A673 (cell line): ENCODE data around the gene OASL. TPM values are rescaled to one million over a fixed set of nuclear protein-coding genes. Genes with fewer than 3 reads are reported as not detected.

Experiments used
- BruUV-seq: library from RNA; stranded (reverse); fragments of 400-500 nt; replicated peaks from 2 replicates; lab custom pipeline; 2021; lab: Mats Ljungman, UMichigan
- CTCF ChIA-PET: fragments of 300-600 bp; sonication (Branson Sonifier 250); formaldehyde crosslinking; loops from one replicate; lab custom pipeline; 2022; ENCODE audit warnings: antibody characterized with exemption; lab: Charles Lee
- POLR2A ChIA-PET: fragments of 300-600 bp; sonication (Branson Sonifier 250); formaldehyde crosslinking; loops from one replicate; lab custom pipeline; 2022; ENCODE audit warnings: antibody characterized with exemption; ENCODE audit not compliant: low non-redundant PET; lab: Charles Lee
- DNase-seq: peaks from one replicate; pipeline ENCODE4 v3.0.0-alpha.2; 2015; ENCODE audit warnings: low spot score
- H3K27ac ChIP-seq: fragments of 200-600 bp; sonication (generic); 2 replicates; pipeline ENCODE4 v1.5.1; 2016; ENCODE audit warnings: mixed run types, low read depth, mild to moderate bottlenecking, mixed read lengths, antibody characterized with exemption, low read length; ENCODE audit not compliant: poor library complexity, severe bottlenecking
- H3K27me3 ChIP-seq: fragments of 200-600 bp; sonication (generic); replicated peaks from 2 replicates; pipeline ENCODE4 v1.6.1; 2017; ENCODE audit warnings: mixed run types, low read depth, mild to moderate bottlenecking, mixed read lengths, antibody characterized with exemption, low read length; ENCODE audit not compliant: insufficient read depth, poor library complexity
- H3K36me3 ChIP-seq: fragments of 200-600 bp; sonication (generic); 2 replicates; pipeline ENCODE4 v1.6.1; 2016; ENCODE audit warnings: mixed run types, mild to moderate bottlenecking, mixed read lengths, antibody characterized with exemption, low read length; ENCODE audit not compliant: insufficient read depth, poor library complexity, severe bottlenecking
- H3K4me1 ChIP-seq: fragments of 200-600 bp; sonication (generic); 2 replicates; pipeline ENCODE4 v1.6.1; 2017; ENCODE audit warnings: mixed run types, mild to moderate bottlenecking, mixed read lengths, antibody characterized with exemption, low read length; ENCODE audit not compliant: insufficient read depth, poor library complexity, severe bottlenecking
- H3K4me3 ChIP-seq: fragments of 200-600 bp; sonication (generic); 2 replicates; pipeline ENCODE4 v1.5.1; 2016; ENCODE audit warnings: low read depth, mixed run types, mild to moderate bottlenecking, mixed read lengths, low read length; ENCODE audit not compliant: poor library complexity, severe bottlenecking
- H3K9me3 ChIP-seq: fragments of 200-600 bp; sonication (generic); 2 replicates; pipeline ENCODE4 v1.6.1; 2016; ENCODE audit warnings: mixed run types, low read depth, mild to moderate bottlenecking, mixed read lengths, antibody characterized with exemption, low read length; ENCODE audit not compliant: poor library complexity, severe bottlenecking
- EZH2 ChIP-seq: fragments of 200-600 bp; sonication (generic); IDR thresholded peaks from 2 replicates; pipeline ENCODE4 v1.6.1; 2017; ENCODE audit warnings: borderline replicate concordance, low read depth, mild to moderate bottlenecking, mixed read lengths, antibody characterized with exemption, low read length; ENCODE audit not compliant: poor library complexity, severe bottlenecking
- intact Hi-C: fragments of 100-400 bp; cut with micrococcal nuclease; formaldehyde crosslinking; loops from one replicate; pipeline ENCODE4 v1.10.0; 2022; ENCODE audit not compliant: unreplicated experiment
- total RNA-seq: library from RNA; stranded (reverse); gene quantifications from 2 replicates; pipeline ENCODE4 v1.2.3, GENCODE V29; 2021
- TF ChIP-seq, protein P1 (sequence below): fragments of 300-800, 200-600 bp; sonication (generic); conservative IDR thresholded peaks from 2 replicates; pipeline ENCODE4 v1.5.1; 2017; ENCODE audit warnings: low read depth, mild to moderate bottlenecking, antibody characterized with exemption, low read length, moderate library complexity, mixed read lengths

The OASL gene
- total RNA-seq, 1 experiment from 2014 or later: 0.73 TPM

DNA sequence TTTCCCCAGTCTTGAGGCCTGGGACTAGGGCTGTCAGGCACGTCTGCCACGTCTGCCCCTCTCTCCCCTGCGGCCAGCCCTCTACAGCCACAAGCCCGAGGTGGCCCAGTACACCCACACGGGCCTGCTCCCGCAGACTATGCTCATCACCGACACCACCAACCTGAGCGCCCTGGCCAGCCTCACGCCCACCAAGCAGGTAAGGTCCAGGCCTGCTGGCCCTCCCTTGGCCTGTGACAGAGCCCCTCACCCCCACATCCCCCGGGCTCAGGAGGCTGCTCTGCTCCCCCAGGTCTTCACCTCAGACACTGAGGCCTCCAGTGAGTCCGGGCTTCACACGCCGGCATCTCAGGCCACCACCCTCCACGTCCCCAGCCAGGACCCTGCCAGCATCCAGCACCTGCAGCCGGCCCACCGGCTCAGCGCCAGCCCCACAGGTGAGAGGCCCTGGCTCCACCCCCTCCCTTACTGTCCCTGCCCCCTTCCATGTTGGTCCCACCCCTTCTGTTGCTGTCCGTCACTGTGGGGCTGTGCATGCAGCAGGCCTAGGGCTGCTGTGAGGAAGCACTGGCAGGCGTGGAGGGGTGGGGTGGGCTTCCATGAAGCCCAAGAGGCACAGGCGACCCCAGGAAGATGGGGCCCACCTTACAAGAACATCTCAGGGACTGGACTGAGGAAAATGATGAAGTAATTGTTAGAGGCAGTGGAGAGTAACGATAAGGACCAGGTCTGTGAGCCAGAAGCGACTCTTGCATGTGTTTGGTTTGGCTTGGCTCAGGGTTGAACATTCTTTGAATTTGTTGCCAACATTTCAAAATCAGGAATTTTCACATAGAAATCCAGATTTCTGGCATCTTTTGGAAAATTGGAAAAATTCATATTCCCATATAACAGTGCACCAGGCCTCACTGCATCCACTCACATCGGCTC, 39.6 kb downstream of the OASL start:
- CTCF ChIA-PET: no interaction called here
- TF ChIP-seq EZH2: no peak
- TF ChIP-seq, protein P1, sequence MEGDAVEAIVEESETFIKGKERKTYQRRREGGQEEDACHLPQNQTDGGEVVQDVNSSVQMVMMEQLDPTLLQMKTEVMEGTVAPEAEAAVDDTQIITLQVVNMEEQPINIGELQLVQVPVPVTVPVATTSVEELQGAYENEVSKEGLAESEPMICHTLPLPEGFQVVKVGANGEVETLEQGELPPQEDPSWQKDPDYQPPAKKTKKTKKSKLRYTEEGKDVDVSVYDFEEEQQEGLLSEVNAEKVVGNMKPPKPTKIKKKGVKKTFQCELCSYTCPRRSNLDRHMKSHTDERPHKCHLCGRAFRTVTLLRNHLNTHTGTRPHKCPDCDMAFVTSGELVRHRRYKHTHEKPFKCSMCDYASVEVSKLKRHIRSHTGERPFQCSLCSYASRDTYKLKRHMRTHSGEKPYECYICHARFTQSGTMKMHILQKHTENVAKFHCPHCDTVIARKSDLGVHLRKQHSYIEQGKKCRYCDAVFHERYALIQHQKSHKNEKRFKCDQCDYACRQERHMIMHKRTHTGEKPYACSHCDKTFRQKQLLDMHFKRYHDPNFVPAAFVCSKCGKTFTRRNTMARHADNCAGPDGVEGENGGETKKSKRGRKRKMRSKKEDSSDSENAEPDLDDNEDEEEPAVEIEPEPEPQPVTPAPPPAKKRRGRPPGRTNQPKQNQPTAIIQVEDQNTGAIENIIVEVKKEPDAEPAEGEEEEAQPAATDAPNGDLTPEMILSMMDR: no peak
- Histone ChIP-seq H3K36me3 (peaks cover 18% of the 10 kb centered on the region), H3K9me3 (no peaks in the 10 kb centered on the region), H3K27me3 (no peaks in the 10 kb centered on the region), H3K4me3 (no peak overlapping the region), H3K4me1 (no peaks in the 10 kb centered on the region), H3K27ac (no peak overlapping the region)
- intact Hi-C loops: no loop called here
- no peak for DNase-seq
- BruUV-seq: no TSS peak
- POLR2A ChIA-PET: no interaction called here

GRCh38 chr12:120998435-120998834, 40.6 kb downstream of the OASL start:
- DNase-seq: no peak
- Histone ChIP-seq H3K27me3 (no peaks in the 10 kb centered on the region), H3K9me3 (no peaks in the 10 kb centered on the region), H3K27ac (no peak overlapping the region), H3K36me3 (peaks cover 8% of the 10 kb centered on the region), H3K4me3 (no peak overlapping the region), H3K4me1 (no peaks in the 10 kb centered on the region)
- ChIA-PET CTCF (no interaction called here), POLR2A (interaction anchor here (0.7 kb wide), 1 partner anchor 27 kb away, joined by 4 read pairs; no protein-coding TSS in a partner anchor)
- BruUV-seq: no TSS peak
- intact Hi-C loops: no loop called here
- TF ChIP-seq, protein P1: no peak
- TF ChIP-seq EZH2: no peak

- TF ChIP-seq, protein P1: no peak
- no peak for TF ChIP-seq EZH2
- CTCF ChIA-PET: no interaction called here
- H3K4me1 ChIP-seq: no peaks in the 10 kb centered on the region
- peaks cover under 1% of the 10 kb centered on the region for H3K36me3 ChIP-seq
- H3K9me3 ChIP-seq: no peaks in the 10 kb centered on the region
- H3K27me3 ChIP-seq: no peaks in the 10 kb centered on the region
- no peak overlapping the region for H3K27ac ChIP-seq
- intact Hi-C loops: no loop called here
- POLR2A ChIA-PET: no interaction called here
- DNase-seq: no peak
- BruUV-seq: no TSS peak
- no peak overlapping the region for H3K4me3 ChIP-seq
These were observed 41.6 kb downstream of the OASL start for GRCh38 chr12:120997448-120997847.
